ENCODE data around the gene G2E3. TPM values are rescaled to one million over a fixed set of nuclear protein-coding genes. Genes with fewer than 3 reads are reported as not detected.

G2E3 gene
- total RNA-seq, 1 experiment from 2014 or later, result 27.8 TPM

DNA sequence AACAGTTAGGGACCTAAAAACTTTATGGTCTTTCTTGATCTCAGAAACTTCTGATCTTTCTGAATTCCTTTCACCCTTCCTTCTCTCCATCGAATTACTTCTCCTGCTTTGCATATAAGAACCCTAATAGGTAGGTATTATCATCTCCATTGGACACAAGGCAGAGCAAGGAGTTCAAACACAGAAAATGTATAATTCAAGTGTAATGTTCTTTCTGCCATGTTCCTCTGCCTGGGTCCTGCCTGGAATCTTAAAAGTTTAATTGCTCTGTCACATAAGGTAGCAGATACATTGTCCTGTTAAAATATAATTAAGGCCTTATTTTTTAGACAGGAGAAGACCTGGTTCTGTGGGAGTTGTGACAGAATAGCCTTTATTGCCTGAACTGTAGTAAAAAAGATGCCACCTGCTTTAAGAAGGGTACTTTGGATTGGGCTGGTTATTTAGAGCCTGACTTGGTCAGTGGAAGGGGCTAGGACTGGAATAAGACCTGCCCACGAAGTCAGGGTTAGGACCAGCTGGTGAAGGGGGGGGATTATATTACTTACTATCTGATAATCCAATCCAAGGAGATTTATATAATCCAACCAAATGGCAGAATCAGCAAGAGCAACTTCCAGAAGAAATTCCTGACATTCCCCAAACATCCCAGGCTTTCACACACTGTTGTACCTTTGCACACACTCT, 10.4 kb downstream of the G2E3 start:
- TF ChIP-seq EZH2 (IDR thresholded peaks at IDR 0.05; ENCODE audit: low read length, unreplicated experiment) (no peak), EZH2phosphoT487 (IDR thresholded peaks at IDR 0.05; ENCODE audit: borderline replicate concordance, low read length) (no peak)
- TF ChIP-seq, protein P1, sequence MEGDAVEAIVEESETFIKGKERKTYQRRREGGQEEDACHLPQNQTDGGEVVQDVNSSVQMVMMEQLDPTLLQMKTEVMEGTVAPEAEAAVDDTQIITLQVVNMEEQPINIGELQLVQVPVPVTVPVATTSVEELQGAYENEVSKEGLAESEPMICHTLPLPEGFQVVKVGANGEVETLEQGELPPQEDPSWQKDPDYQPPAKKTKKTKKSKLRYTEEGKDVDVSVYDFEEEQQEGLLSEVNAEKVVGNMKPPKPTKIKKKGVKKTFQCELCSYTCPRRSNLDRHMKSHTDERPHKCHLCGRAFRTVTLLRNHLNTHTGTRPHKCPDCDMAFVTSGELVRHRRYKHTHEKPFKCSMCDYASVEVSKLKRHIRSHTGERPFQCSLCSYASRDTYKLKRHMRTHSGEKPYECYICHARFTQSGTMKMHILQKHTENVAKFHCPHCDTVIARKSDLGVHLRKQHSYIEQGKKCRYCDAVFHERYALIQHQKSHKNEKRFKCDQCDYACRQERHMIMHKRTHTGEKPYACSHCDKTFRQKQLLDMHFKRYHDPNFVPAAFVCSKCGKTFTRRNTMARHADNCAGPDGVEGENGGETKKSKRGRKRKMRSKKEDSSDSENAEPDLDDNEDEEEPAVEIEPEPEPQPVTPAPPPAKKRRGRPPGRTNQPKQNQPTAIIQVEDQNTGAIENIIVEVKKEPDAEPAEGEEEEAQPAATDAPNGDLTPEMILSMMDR (conservative IDR thresholded peaks at IDR 0.05; ENCODE audit: low read depth, low read length), result no peak
- Histone ChIP-seq H3K27ac (ENCODE audit: low read length) (no peak overlapping the region), H3K79me2 (ENCODE audit: low read length) (peaks cover 100% of the 10 kb centered on the region), H3K27me3 (ENCODE audit: low read length) (no peaks in the 10 kb centered on the region), H3F3A (ENCODE audit: low read length, unreplicated experiment) (no peaks in the 10 kb centered on the region), H3K9ac (ENCODE audit: low read length) (no peak overlapping the region), H3K36me3 (ENCODE audit: low read depth, low read length) (peaks cover 5% of the 10 kb centered on the region; the same call in 1 of the 2 replicates), H3K4me1 (ENCODE audit: insufficient read depth, low read length) (peaks cover 7% of the 10 kb centered on the region; the same call in 1 of the 2 replicates), H3K9me3 (ENCODE audit: low read length) (no peaks in the 10 kb centered on the region), H4K20me1 (ENCODE audit: low read length) (peaks cover 69% of the 10 kb centered on the region), H3K4me2 (ENCODE audit: low read length) (no peak overlapping the region), H3K9me2 (replicated peaks; ENCODE audit: low read length) (no peaks in the 10 kb centered on the region), H3K4me3 (ENCODE audit: low read length) (no peak overlapping the region), H2AFZ (ENCODE audit: low read length) (no peak overlapping the region)
- intact Hi-C loops (cut with micrococcal nuclease), result no loop called here
- no TSS peak for BruUV-seq (replicated peaks)
- ChIA-PET CTCF (no interaction called here), POLR2A (ENCODE audit: unreplicated experiment) (no interaction called here)
- DNase-seq (no peak), ATAC-seq (peak; percentile 38)

DNA sequence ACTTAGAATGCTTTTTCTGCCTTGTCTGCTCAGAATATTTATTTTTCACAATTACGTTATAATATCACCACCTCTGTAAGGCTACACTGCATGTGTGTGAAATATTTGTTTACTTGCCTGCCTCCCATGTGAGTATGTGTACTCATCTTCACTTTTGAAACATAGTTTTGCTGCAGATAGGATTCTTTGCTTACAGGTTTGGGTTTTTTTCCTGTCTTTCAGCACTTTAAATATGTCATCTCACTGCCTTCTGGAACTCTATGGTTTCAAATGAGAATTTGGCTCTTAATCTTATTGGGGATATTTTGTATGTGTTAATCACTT, 10.9 kb downstream of the G2E3 start:
- intact Hi-C loops (cut with micrococcal nuclease), result no loop called here
- H3K4me3 ChIP-seq (ENCODE audit: low read length), result no peak overlapping the region
- H3K9me2 ChIP-seq (replicated peaks; ENCODE audit: low read length), result no peaks in the 10 kb centered on the region
- no peak overlapping the region for H2AFZ ChIP-seq (ENCODE audit: low read length)
- ChIA-PET CTCF (no interaction called here), POLR2A (ENCODE audit: unreplicated experiment) (no interaction called here)
- no peak overlapping the region for H3K4me2 ChIP-seq (ENCODE audit: low read length)
- peaks cover 70% of the 10 kb centered on the region for H4K20me1 ChIP-seq (ENCODE audit: low read length)
- H3K27ac ChIP-seq (ENCODE audit: low read length), result no peak overlapping the region
- BruUV-seq (replicated peaks), result no TSS peak
- H3F3A ChIP-seq (ENCODE audit: low read length, unreplicated experiment), result no peaks in the 10 kb centered on the region
- H3K4me1 ChIP-seq (ENCODE audit: insufficient read depth, low read length), result peaks cover 7% of the 10 kb centered on the region; the same call in 1 of the 2 replicates
- ATAC-seq (no peak), DNase-seq (no peak)
- H3K79me2 ChIP-seq (ENCODE audit: low read length), result peaks cover 100% of the 10 kb centered on the region
- no peaks in the 10 kb centered on the region for H3K9me3 ChIP-seq (ENCODE audit: low read length)
- peaks cover 5% of the 10 kb centered on the region; the same call in 1 of the 2 replicates for H3K36me3 ChIP-seq (ENCODE audit: low read depth, low read length)
- H3K9ac ChIP-seq (ENCODE audit: low read length), result no peak overlapping the region
- no peaks in the 10 kb centered on the region for H3K27me3 ChIP-seq (ENCODE audit: low read length)
- TF ChIP-seq EZH2phosphoT487 (IDR thresholded peaks at IDR 0.05; ENCODE audit: borderline replicate concordance, low read length), result no peak
- TF ChIP-seq EZH2 (IDR thresholded peaks at IDR 0.05; ENCODE audit: low read length, unreplicated experiment), result no peak
- TF ChIP-seq, protein P1 (conservative IDR thresholded peaks at IDR 0.05; ENCODE audit: low read depth, low read length), result no peak

GRCh38 chr14:30572237-30572636, 13.3 kb downstream of the G2E3 start:
- Histone ChIP-seq H2AFZ (ENCODE audit: low read length) (no peak overlapping the region), H3K4me2 (ENCODE audit: low read length) (no peak overlapping the region), H3K9me2 (replicated peaks; ENCODE audit: low read length) (no peaks in the 10 kb centered on the region), H3K9me3 (ENCODE audit: low read length) (no peaks in the 10 kb centered on the region), H3K36me3 (ENCODE audit: low read depth, low read length) (0 out of 2 replicates have a peak, but pooled peaks cover 3% of the 10 kb centered on the region), H3K9ac (ENCODE audit: low read length) (no peak overlapping the region), H3K4me1 (ENCODE audit: insufficient read depth, low read length) (peaks cover 7% of the 10 kb centered on the region; the same call in 1 of the 2 replicates), H3K27me3 (ENCODE audit: low read length) (no peaks in the 10 kb centered on the region), H4K20me1 (ENCODE audit: low read length) (peaks cover 69% of the 10 kb centered on the region), H3K79me2 (ENCODE audit: low read length) (peaks cover 100% of the 10 kb centered on the region), H3K4me3 (ENCODE audit: low read length) (no peak overlapping the region), H3F3A (ENCODE audit: low read length, unreplicated experiment) (no peaks in the 10 kb centered on the region), H3K27ac (ENCODE audit: low read length) (no peak overlapping the region)
- intact Hi-C loops (cut with micrococcal nuclease), result no loop called here
- DNase-seq, result no peak
- TF ChIP-seq, protein P1 (conservative IDR thresholded peaks at IDR 0.05; ENCODE audit: low read depth, low read length), result no peak
- TF ChIP-seq EZH2 (IDR thresholded peaks at IDR 0.05; ENCODE audit: low read length, unreplicated experiment), result no peak
- no peak for TF ChIP-seq EZH2phosphoT487 (IDR thresholded peaks at IDR 0.05; ENCODE audit: borderline replicate concordance, low read length)
- ChIA-PET CTCF (no interaction called here), POLR2A (ENCODE audit: unreplicated experiment) (no interaction called here)
- no peak for ATAC-seq
- BruUV-seq (replicated peaks), result no TSS peak
